Nephron (organoid): ENCODE results near the gene DAO.

Experiments
- H3K27ac Mint-ChIP-seq, 3 experiments: 2 replicates each; pipeline ENCODE4 v1.8.0; 2020; ENCODE audit warnings: mixed read lengths in 3 of 3, mild to moderate bottlenecking in 2 of 3, moderate library complexity in 1 of 3
- H3K27me3 Mint-ChIP-seq: 2 replicates; pipeline ENCODE4 v1.8.0; 2021; ENCODE audit warnings: low read depth, mild to moderate bottlenecking, moderate library complexity, mixed read lengths
- H3K36me3 Mint-ChIP-seq: 2 replicates; pipeline ENCODE4 v1.8.0; 2020; ENCODE audit warnings: low read depth, mixed read lengths
- H3K4me1 Mint-ChIP-seq: 2 replicates; pipeline ENCODE4 v1.8.0; 2020; ENCODE audit warnings: mixed read lengths
- H3K4me3 Mint-ChIP-seq, 3 experiments: 2 replicates each; pipeline ENCODE4 v1.8.0; 2020; ENCODE audit warnings: mild to moderate bottlenecking in 3 of 3, mixed read lengths in 3 of 3, moderate library complexity in 2 of 3
- H3K9me3 Mint-ChIP-seq: 2 replicates; pipeline ENCODE4 v1.8.0; 2020; ENCODE audit warnings: mixed read lengths
- TF ChIP-seq, protein P1 (sequence below), 3 experiments: fragments of 200-600 bp; sonication (generic); IDR thresholded peaks; one replicate each; pipeline ENCODE4 v1.5.0; 2021; ENCODE audit warnings: antibody characterized with exemption in 3 of 3; ENCODE audit not compliant: unreplicated experiment in 3 of 3

Gene DAO

DNA sequence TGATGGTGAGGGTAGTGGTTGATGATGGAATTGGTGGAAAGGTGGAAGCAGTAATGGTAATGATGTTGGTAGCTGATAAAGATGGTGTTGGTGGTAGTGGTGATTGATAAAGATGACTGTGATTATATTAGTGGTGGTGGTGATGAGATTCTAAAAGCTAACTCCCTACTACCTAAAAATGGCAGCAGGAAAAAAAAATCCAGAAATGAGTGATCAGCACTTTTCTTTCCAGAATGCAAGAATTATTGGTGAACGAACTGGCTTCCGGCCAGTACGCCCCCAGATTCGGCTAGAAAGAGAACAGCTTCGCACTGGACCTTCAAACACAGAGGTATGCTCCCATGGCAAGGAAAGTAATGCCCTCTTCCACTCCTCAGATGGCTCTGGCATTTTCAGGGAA, 19.3 kb downstream of the DAO start:
- TF ChIP-seq, protein P1, sequence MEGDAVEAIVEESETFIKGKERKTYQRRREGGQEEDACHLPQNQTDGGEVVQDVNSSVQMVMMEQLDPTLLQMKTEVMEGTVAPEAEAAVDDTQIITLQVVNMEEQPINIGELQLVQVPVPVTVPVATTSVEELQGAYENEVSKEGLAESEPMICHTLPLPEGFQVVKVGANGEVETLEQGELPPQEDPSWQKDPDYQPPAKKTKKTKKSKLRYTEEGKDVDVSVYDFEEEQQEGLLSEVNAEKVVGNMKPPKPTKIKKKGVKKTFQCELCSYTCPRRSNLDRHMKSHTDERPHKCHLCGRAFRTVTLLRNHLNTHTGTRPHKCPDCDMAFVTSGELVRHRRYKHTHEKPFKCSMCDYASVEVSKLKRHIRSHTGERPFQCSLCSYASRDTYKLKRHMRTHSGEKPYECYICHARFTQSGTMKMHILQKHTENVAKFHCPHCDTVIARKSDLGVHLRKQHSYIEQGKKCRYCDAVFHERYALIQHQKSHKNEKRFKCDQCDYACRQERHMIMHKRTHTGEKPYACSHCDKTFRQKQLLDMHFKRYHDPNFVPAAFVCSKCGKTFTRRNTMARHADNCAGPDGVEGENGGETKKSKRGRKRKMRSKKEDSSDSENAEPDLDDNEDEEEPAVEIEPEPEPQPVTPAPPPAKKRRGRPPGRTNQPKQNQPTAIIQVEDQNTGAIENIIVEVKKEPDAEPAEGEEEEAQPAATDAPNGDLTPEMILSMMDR (IDR thresholded peaks at IDR 0.05; ENCODE audit: unreplicated experiment in 3 of 3): no peak
- Mint-ChIP-seq H3K27me3 (peaks cover 14% of the 10 kb centered on the region), H3K4me1 (no peaks in the 10 kb centered on the region), H3K27ac (no peak overlapping the region), H3K36me3 (no peaks in the 10 kb centered on the region), H3K4me3 (no peak overlapping the region), H3K9me3 (no peaks in the 10 kb centered on the region)

DNA sequence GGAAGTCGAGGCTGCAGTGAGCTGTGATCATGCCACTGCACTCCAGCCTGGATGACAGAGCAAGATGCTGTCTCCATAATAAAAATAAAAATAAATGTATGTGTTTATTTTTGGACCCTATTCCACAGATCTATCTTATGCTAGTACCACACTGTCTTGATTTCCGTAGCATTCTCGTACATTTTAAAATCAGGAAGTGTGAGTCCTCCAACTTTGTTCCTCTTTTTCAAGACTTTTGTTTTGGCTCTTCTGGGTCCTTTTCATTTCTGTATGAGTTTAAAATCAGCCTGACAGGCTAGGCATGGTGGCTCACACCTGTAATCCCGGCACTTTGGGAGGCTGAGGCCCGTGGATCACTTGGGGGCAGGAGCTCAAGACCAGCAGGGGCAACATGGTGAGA, 25.8 kb downstream of the DAO start:
- Mint-ChIP-seq H3K36me3 (no peaks in the 10 kb centered on the region), H3K4me3 (no peak overlapping the region), H3K27me3 (peaks cover 19% of the 10 kb centered on the region), H3K4me1 (peaks cover 13% of the 10 kb centered on the region), H3K9me3 (no peaks in the 10 kb centered on the region), H3K27ac (no peak overlapping the region)
- TF ChIP-seq, protein P1 (IDR thresholded peaks at IDR 0.05; ENCODE audit: unreplicated experiment in 3 of 3): no peak

DNA sequence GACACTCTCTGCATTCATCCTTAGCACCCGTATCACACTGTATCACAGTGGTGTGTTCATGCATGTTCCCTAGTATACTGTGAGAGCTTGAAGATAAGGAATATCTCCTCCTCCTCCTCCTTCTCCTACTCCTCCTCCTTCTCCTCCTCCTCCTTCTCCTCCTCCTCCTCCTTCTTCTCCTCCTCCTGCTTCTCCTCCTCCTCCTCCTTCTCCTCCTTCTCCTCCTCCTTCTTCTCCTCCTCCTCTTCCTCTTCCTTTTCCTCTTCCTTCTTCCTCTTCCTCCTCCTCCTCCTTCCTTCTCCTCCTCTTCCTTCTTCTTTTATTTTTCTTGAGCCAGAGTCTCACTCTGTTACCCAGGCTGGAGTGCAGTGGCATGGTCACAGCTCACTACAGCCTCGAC, 27.1 kb downstream of the DAO start:
- Mint-ChIP-seq H3K9me3 (no peaks in the 10 kb centered on the region), H3K27ac (no peak overlapping the region), H3K27me3 (peaks cover 22% of the 10 kb centered on the region), H3K36me3 (no peaks in the 10 kb centered on the region), H3K4me3 (no peak overlapping the region), H3K4me1 (peaks cover 13% of the 10 kb centered on the region)
- TF ChIP-seq, protein P1 (IDR thresholded peaks at IDR 0.05; ENCODE audit: unreplicated experiment in 3 of 3): no peak

DNA sequence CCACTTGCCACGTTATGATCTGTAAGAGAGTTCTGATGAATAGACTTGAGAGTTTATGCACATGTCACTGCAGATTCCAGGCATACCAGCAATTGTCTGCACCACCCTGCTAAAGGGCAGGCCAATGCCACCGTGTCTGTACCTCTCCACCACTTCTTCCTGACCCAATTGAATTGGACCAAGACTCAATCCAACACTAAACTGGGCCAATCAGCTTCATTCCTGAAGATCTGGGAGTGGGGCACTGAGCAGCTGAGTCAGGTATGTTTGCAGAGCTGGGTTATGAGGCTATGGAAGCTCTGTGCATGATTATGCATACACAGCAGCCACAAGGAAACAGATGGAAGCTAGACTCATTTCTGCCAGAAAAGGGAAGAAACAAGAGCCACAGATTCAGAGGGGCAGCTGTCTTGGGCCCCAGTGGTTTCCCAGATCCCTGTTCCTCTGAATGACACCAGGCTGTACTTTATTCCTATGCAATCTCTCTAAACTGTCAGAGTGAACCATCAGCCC, 28.0 kb downstream of the DAO start:
- H3K36me3 Mint-ChIP-seq: no peaks in the 10 kb centered on the region
- peaks cover 13% of the 10 kb centered on the region for H3K4me1 Mint-ChIP-seq
- no peaks in the 10 kb centered on the region for H3K9me3 Mint-ChIP-seq
- H3K4me3 Mint-ChIP-seq: no peak overlapping the region
- peaks cover 19% of the 10 kb centered on the region for H3K27me3 Mint-ChIP-seq
- TF ChIP-seq, protein P1 (IDR thresholded peaks at IDR 0.05; ENCODE audit: unreplicated experiment in 3 of 3): no peak
- H3K27ac Mint-ChIP-seq: no peak overlapping the region

DNA sequence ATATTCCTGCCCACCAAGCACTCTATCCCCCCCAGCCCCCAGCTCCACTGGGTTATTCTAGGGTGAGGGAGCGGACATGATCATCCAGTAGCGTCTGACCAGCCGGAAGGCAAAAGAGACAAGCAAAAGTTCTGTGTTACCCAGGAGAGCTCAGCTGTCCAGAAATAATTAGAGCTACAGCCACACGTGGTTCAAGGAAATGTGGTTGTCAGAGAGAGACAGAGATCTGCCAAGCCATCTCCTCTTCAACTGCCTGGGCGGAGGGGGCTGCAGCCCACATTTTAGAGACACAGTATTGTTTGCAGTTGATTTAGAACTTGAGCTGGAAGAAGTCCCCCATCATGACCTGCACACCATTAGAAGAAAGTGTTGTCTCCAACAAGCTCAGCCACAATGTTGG, 30.4 kb downstream of the DAO start:
- no peaks in the 10 kb centered on the region for H3K36me3 Mint-ChIP-seq

DNA sequence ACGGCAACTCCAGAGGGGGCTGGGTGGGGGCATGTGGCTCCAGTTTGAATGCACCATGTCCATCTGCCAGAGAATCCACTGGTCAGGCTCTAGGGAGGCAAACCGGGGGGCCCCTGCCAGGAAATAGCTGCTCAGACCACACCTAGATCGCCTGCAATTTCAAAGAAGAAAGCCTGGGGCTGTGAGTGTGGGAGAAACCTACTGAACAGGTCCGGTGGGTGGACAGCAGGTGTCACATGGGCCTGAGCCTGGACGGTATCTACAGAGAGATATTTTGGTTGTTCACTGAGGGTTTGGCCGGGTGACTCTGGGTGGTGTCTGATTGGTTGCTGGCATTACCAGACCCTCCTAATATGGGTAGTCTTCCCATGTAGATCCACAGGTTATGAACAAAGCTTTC, 32.0 kb downstream of the DAO start:
- H3K9me3 Mint-ChIP-seq: no peaks in the 10 kb centered on the region
- peaks cover 20% of the 10 kb centered on the region for H3K27me3 Mint-ChIP-seq
- TF ChIP-seq, protein P1 (IDR thresholded peaks at IDR 0.05; ENCODE audit: unreplicated experiment in 3 of 3): no peak
- no peak overlapping the region for H3K27ac Mint-ChIP-seq
- H3K4me1 Mint-ChIP-seq: peaks cover 13% of the 10 kb centered on the region
- no peaks in the 10 kb centered on the region for H3K36me3 Mint-ChIP-seq
- no peak overlapping the region for H3K4me3 Mint-ChIP-seq

More for the DNA sequence above, 30.4 kb downstream of the DAO start:
- Mint-ChIP-seq H3K4me3 (no peak overlapping the region), H3K4me1 (peaks cover 13% of the 10 kb centered on the region), H3K9me3 (no peaks in the 10 kb centered on the region), H3K27me3 (peaks cover 24% of the 10 kb centered on the region), H3K27ac (no peak overlapping the region)
- TF ChIP-seq, protein P1 (IDR thresholded peaks at IDR 0.05; ENCODE audit: unreplicated experiment in 3 of 3): no peak
